DOHH2 (cell line): Measurements from ENCODE around the gene RBM6.
"Not testable (repeated sequence)": the region's sequence is repeated elsewhere in the genome, so short reads cannot be mapped to it uniquely, and the experiment has no call there.

ENCODE experiments used
- H3F3A ChIP-seq: fragments of 200-600 bp; sonication (generic), shearing (Covaris generic); 2 replicates; pipeline ENCODE4 v1.6.0; 2016; ENCODE audit warnings: antibody characterized with exemption, mild to moderate bottlenecking; ENCODE audit not compliant: control insufficient read depth, insufficient read depth
- H3K27ac ChIP-seq: fragments of 200-600 bp; sonication (generic); 2 replicates; pipeline ENCODE4 v1.5.1; 2014; ENCODE audit warnings: low read depth, mild to moderate bottlenecking, low read length, moderate library complexity
- H3K27me3 ChIP-seq: fragments of 200-600 bp; sonication (generic); 2 replicates; pipeline ENCODE4 v1.6.1; 2014; ENCODE audit warnings: mild to moderate bottlenecking, low read length, mixed read lengths; ENCODE audit not compliant: control insufficient read depth
- H3K36me3 ChIP-seq: fragments of 200-600 bp; sonication (generic); 2 replicates; pipeline ENCODE4 v1.6.1; 2014; ENCODE audit warnings: mild to moderate bottlenecking, low read length, moderate library complexity, mixed read lengths; ENCODE audit not compliant: control insufficient read depth
- H3K4me1 ChIP-seq: fragments of 200-600 bp; sonication (generic); 2 replicates; pipeline ENCODE4 v1.6.1; 2014; ENCODE audit warnings: mild to moderate bottlenecking, low read length, mixed read lengths; ENCODE audit not compliant: control insufficient read depth
- H3K4me2 ChIP-seq: fragments of 200-600 bp; sonication (generic); 2 replicates; pipeline ENCODE4 v1.6.0; 2014; ENCODE audit warnings: mild to moderate bottlenecking, low read length, moderate library complexity
- H3K4me3 ChIP-seq: fragments of 200-600 bp; sonication (generic); 2 replicates; pipeline ENCODE4 v1.5.1; 2014; ENCODE audit warnings: mild to moderate bottlenecking, low read length, mixed read lengths
- H3K79me2 ChIP-seq: fragments of 200-600 bp; sonication (generic); 2 replicates; pipeline ENCODE4 v1.6.1; 2014; ENCODE audit warnings: mild to moderate bottlenecking, low read length, mixed read lengths; ENCODE audit not compliant: control insufficient read depth
- H3K9me2 ChIP-seq: fragments of 200-600 bp; sonication (generic); replicated peaks from 2 replicates; pipeline ENCODE4 v1.6.1; 2014; ENCODE audit warnings: mild to moderate bottlenecking, low read length, mixed read lengths; ENCODE audit not compliant: control insufficient read depth
- H3K9me3 ChIP-seq: fragments of 200-600 bp; sonication (generic); 2 replicates; pipeline ENCODE4 v1.6.1; 2014; ENCODE audit warnings: antibody characterized with exemption, low read length, mixed read lengths; ENCODE audit not compliant: control insufficient read depth, insufficient read depth
- H4K20me1 ChIP-seq: fragments of 200-600 bp; sonication (generic); 2 replicates; pipeline ENCODE4 v1.6.0; 2014; ENCODE audit warnings: low read depth, mild to moderate bottlenecking, antibody characterized with exemption, low read length, moderate library complexity; ENCODE audit not compliant: control insufficient read depth, insufficient read depth
- EZH2phosphoT487 ChIP-seq: fragments of 200-600 bp; sonication (generic); IDR thresholded peaks from 2 replicates; pipeline ENCODE4 v1.6.1; 2017; ENCODE audit warnings: borderline replicate concordance, mild to moderate bottlenecking, antibody characterized with exemption, low read length, moderate library complexity, mixed read lengths
- TF ChIP-seq, protein P1 (sequence below): fragments of 200-600 bp; sonication (generic); IDR thresholded peaks from one replicate; pipeline ENCODE4 v1.5.1; 2014; ENCODE audit warnings: antibody characterized with exemption, mild to moderate bottlenecking, low read depth, low read length; ENCODE audit not compliant: poor library complexity, severe bottlenecking

The RBM6 gene

DNA sequence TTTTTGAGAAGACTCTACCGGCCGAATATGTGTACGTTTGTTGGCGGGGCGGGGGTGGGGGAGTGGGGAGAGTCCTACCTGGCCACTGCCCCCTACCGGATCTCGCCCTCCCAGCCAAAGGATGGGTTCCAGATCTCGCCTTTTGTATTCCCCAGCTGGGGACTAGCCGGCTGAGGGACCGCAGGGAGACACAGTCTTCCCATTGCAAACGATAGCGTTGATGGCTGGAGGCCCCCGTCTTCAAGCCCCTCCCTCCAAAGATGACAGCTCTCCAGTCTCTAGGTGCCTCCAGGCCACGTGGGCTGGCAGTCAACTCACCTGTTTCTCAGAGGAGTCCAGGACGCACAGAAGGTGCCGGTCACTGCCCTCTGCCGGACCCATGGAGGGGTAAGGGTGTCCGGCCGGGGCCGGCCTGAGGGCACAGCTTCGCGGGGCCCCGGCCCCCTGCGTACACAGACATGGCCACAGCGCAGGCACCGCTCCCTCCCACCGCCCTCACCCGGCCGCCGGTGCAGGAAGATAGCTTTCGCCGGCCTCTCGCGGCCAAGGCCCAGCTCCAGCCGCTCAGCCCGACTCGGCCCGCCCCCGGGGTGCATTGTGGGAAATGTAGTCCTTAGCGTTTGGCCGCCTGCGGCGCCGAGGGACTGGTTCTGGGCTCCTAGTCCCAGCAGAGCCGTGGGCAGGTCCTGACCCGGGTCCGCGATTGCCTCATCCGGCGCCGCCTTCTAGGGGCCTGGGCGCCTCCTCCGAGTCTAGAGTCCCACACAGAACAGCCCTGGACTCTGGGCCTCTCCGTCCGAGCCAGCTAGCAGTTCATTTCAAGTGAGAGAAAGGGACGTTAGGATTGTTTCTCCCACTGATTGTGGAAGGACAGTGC lies 10.4 kb upstream of the RBM6 start, which contains the start of gene MON1A:
TSS of gene MON1A (minus strand) at position 521 of the 877 bp plus-strand sequence. CDS start 16,465 bp downstream, outside the sequence.
- no peaks in the 10 kb centered on the region; the same call in 1 of the 2 replicates for H3F3A ChIP-seq
- peaks cover 14% of the 10 kb centered on the region; the same call in 1 of the 2 replicates for H3K36me3 ChIP-seq
- H3K27me3 ChIP-seq = no peaks in the 10 kb centered on the region
- TF ChIP-seq, protein P1, sequence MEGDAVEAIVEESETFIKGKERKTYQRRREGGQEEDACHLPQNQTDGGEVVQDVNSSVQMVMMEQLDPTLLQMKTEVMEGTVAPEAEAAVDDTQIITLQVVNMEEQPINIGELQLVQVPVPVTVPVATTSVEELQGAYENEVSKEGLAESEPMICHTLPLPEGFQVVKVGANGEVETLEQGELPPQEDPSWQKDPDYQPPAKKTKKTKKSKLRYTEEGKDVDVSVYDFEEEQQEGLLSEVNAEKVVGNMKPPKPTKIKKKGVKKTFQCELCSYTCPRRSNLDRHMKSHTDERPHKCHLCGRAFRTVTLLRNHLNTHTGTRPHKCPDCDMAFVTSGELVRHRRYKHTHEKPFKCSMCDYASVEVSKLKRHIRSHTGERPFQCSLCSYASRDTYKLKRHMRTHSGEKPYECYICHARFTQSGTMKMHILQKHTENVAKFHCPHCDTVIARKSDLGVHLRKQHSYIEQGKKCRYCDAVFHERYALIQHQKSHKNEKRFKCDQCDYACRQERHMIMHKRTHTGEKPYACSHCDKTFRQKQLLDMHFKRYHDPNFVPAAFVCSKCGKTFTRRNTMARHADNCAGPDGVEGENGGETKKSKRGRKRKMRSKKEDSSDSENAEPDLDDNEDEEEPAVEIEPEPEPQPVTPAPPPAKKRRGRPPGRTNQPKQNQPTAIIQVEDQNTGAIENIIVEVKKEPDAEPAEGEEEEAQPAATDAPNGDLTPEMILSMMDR = peak; percentile 56
- no peak for TF ChIP-seq EZH2phosphoT487
- H3K4me1 ChIP-seq = peaks cover 39% of the 10 kb centered on the region
- H3K4me2 ChIP-seq = peak within 1 kb of the TSS; percentile 99
- H3K27ac ChIP-seq = peak within 1 kb of the TSS; percentile 67
- peaks cover 40% of the 10 kb centered on the region for H3K79me2 ChIP-seq
- peak within 1 kb of the TSS; percentile 85 for H3K4me3 ChIP-seq
- no peaks in the 10 kb centered on the region for H4K20me1 ChIP-seq
- H3K9me3 ChIP-seq = no peaks in the 10 kb centered on the region
- no peaks in the 10 kb centered on the region for H3K9me2 ChIP-seq

DNA sequence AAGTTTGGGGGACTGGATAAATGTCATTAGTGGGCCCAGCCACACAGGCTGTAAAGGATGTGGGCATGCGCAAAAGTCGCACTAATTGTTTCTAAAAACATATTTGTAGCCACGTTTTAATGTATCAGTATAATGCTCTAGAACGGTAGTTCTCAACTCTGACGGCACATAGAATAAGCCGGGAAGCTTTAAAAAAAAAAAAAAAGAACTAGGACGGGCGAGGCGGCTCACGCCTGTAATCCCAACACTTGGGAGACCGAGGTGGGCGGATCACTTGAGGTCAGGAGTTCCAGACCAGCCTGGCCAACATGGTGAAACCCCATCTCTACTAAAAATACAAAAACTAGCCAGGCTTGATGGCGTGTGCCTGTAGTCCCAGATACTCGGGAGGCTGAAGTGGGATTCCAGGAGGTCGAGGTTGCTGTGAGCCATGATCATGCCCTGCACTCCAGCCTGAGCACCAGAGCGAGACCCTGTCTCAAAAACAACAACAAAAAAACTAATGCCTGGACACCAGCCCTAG lies 9.7 kb upstream of the RBM6 start:
- Histone ChIP-seq H4K20me1 (no peaks in the 10 kb centered on the region), H3K27me3 (no peaks in the 10 kb centered on the region), H3K36me3 (peaks cover 11% of the 10 kb centered on the region; the same call in 1 of the 2 replicates), H3K4me2 (peak overlapping the region; percentile 99), H3K27ac (peak overlapping the region; percentile 67), H3F3A (no peaks in the 10 kb centered on the region; the same call in 1 of the 2 replicates), H3K9me3 (no peaks in the 10 kb centered on the region), H3K4me3 (peak overlapping the region; percentile 85), H3K9me2 (no peaks in the 10 kb centered on the region), H3K4me1 (peaks cover 39% of the 10 kb centered on the region), H3K79me2 (peaks cover 38% of the 10 kb centered on the region)
- TF ChIP-seq EZH2phosphoT487 = no peak

DNA sequence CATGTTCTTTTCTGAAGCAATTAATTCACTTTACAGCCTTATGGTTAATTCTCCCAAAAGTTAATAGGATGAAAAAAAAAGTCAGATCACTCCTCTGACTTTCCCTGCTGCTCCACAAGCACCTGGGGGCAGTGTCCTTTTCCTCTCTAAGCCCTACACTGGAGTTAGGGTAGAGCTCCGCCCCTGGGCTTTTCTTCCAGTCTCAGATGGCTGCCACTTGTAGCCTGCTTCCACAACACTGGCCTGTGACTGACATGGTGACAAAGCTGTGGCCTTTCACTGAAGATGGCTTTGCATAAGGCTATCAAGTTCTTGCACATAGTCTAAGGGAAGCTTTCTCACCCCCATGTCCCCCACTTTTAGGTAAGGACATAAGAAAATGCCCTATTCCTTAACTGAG lies 9.0 kb upstream of the RBM6 start:
- H3K4me2 ChIP-seq = peak overlapping the region; percentile 99
- no peaks in the 10 kb centered on the region for H3K27me3 ChIP-seq
- H3K4me3 ChIP-seq = peak overlapping the region; percentile 1; the same call in 1 of the 2 replicates
- H3K9me3 ChIP-seq = no peaks in the 10 kb centered on the region
- peaks cover 32% of the 10 kb centered on the region for H3K79me2 ChIP-seq
- peaks cover 5% of the 10 kb centered on the region; the same call in 1 of the 2 replicates for H3K36me3 ChIP-seq
- H3K9me2 ChIP-seq = no peaks in the 10 kb centered on the region
- H4K20me1 ChIP-seq = no peaks in the 10 kb centered on the region
- peaks cover 37% of the 10 kb centered on the region for H3K4me1 ChIP-seq
- H3F3A ChIP-seq = no peaks in the 10 kb centered on the region; the same call in 1 of the 2 replicates
- no peak for TF ChIP-seq EZH2phosphoT487
- TF ChIP-seq, protein P1 = peak; percentile 20
- H3K27ac ChIP-seq = peak overlapping the region; percentile 67

DNA sequence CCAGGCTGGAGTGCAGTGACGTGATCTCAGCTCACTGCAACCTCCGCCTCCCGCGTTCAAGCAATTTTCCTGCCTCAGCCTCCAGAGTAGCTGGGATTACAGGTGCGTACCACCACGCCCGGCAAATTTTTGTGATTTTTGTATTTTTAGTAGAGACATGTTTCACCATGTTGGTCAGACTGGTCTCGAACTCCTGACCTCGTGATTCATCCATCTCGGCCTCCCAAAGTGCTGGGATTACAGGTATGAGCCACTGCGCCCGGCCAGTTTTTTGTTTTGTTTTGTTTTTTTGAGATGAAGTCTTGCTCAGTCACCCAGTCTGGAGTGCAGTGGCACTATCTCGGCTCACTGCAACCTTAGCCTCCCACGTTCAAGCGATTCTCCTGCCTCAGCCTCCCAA lies 7.7 kb upstream of the RBM6 start:
- H4K20me1 ChIP-seq, H3K27me3 ChIP-seq, H3K9me3 ChIP-seq, H3K27ac ChIP-seq, H3K9me2 ChIP-seq, H3F3A ChIP-seq, H3K36me3 ChIP-seq, H3K4me2 ChIP-seq, H3K4me3 ChIP-seq: not testable (repeated sequence)
- H3K79me2 ChIP-seq = peaks cover 23% of the 10 kb centered on the region
- H3K4me1 ChIP-seq = peaks cover 32% of the 10 kb centered on the region
